H1 (cell line): ENCODE measurements around the gene B3GLCT. TPM values are rescaled to one million over a fixed set of nuclear protein-coding genes. Genes with fewer than 3 reads are reported as not detected.

Experiments
- CTCF ChIA-PET: fragments of 300-600 bp; sonication (Branson Sonifier 250); formaldehyde crosslinking; loops from one replicate; lab custom pipeline; 2021; ENCODE audit not compliant: partially characterized antibody; lab: Charles Lee
- POLR2A ChIA-PET: fragments of 300-600 bp; sonication (Branson Sonifier 250); formaldehyde crosslinking; loops from one replicate; lab custom pipeline; 2021; ENCODE audit warnings: inconsistent platforms; ENCODE audit not compliant: partially characterized antibody; lab: Charles Lee
- DNase-seq, 2 experiments: peaks; one replicate each; pipeline versions ENCODE4 v3.0.0 to v3.0.0-alpha.2; 2010 to 2022; ENCODE audit warnings: low spot score in 2 of 2, low read depth in 1 of 2, mixed read lengths in 1 of 2
- FAIRE-seq: peaks from 2 replicates; lab custom pipeline; 2011; peaks lifted over from hg19 to GRCh38; lab: Jason Lieb, UNC
- H2AFZ ChIP-seq: 2 replicates; pipeline ENCODE4 v1.8.1; 2012; ENCODE audit warnings: low read length, inconsistent platforms
- H2AK5ac ChIP-seq: 2 replicates; pipeline ENCODE4 v1.6.1; 2013; ENCODE audit warnings: low read depth, low read length
- H2BK120ac ChIP-seq: replicated peaks from 2 replicates; pipeline ENCODE3; 2013; ENCODE audit warnings: low read depth, low read length, inconsistent platforms
- H2BK12ac ChIP-seq: 2 replicates; pipeline ENCODE4 v1.6.1; 2013; ENCODE audit warnings: low read depth, low read length
- H2BK15ac ChIP-seq: 2 replicates; pipeline ENCODE4 v1.6.1; 2013; ENCODE audit warnings: low read length
- H2BK20ac ChIP-seq: 2 replicates; pipeline ENCODE4 v1.6.1; 2013; ENCODE audit warnings: low read length
- H2BK5ac ChIP-seq: 2 replicates; pipeline ENCODE4 v1.6.1; 2013; ENCODE audit warnings: low read depth, low read length
- H3K14ac ChIP-seq: 2 replicates; pipeline ENCODE4 v1.6.1; 2013; ENCODE audit warnings: inconsistent platforms; ENCODE audit not compliant: insufficient read length
- H3K18ac ChIP-seq: 2 replicates; pipeline ENCODE4 v1.6.1; 2013; ENCODE audit warnings: low read length; ENCODE audit errors: extremely low read depth
- H3K23ac ChIP-seq: 2 replicates; pipeline ENCODE4 v1.6.1; 2013; ENCODE audit warnings: inconsistent platforms; ENCODE audit not compliant: insufficient read length
- H3K23me2 ChIP-seq: 2 replicates; pipeline ENCODE4 v1.6.1; 2013; ENCODE audit warnings: low read depth, low read length
- H3K27ac ChIP-seq: 2 replicates; pipeline ENCODE4 v1.6.1; 2011; ENCODE audit warnings: low read depth, low read length, inconsistent platforms
- H3K27me3 ChIP-seq, 4 experiments: replicated peaks in 1 of 4; 1 replicate in 1 of 4; 2 replicates in 3 of 4; pipeline versions ENCODE4 v1.6.1 to v1.8.1; 2011 to 2013; ENCODE audit warnings: low read length in 3 of 4, mild to moderate bottlenecking in 3 of 4, inconsistent platforms in 2 of 4, mixed read lengths in 2 of 4, moderate library complexity in 1 of 4; ENCODE audit not compliant: control insufficient read depth in 3 of 4, insufficient read depth in 3 of 4; ENCODE audit errors: extremely low read depth in 1 of 4
- H3K36me3 ChIP-seq, 4 experiments: 2 replicates each; pipeline versions ENCODE4 v1.6.1 to v1.8.1; 2011 to 2013; ENCODE audit warnings: mild to moderate bottlenecking in 4 of 4, low read length in 3 of 4, moderate library complexity in 2 of 4, control low read depth in 1 of 4, inconsistent platforms in 1 of 4; ENCODE audit not compliant: insufficient read depth in 4 of 4, control insufficient read depth in 2 of 4
- H3K4ac ChIP-seq: replicated peaks from 2 replicates; pipeline ENCODE3; 2013; ENCODE audit warnings: low read length, low read depth, mixed read lengths, inconsistent platforms; ENCODE audit not compliant: insufficient read length
- H3K4me1 ChIP-seq, 4 experiments: replicated peaks in 1 of 4; 1 replicate in 1 of 4; 2 replicates in 3 of 4; pipeline versions ENCODE4 v1.6.1 to v1.8.1; 2011 to 2013; ENCODE audit warnings: low read length in 3 of 4, inconsistent platforms in 2 of 4, mixed read lengths in 1 of 4; ENCODE audit not compliant: insufficient read depth in 4 of 4, control insufficient read depth in 3 of 4
- H3K4me2 ChIP-seq, 2 experiments: 2 replicates each; pipeline versions ENCODE4 v1.6.1 to v1.8.1; 2011 to 2013; ENCODE audit warnings: low read depth in 2 of 2, low read length in 2 of 2, control low read depth in 1 of 2, inconsistent platforms in 1 of 2, mild to moderate bottlenecking in 1 of 2; ENCODE audit not compliant: insufficient read depth in 1 of 2
- H3K4me3 ChIP-seq, 4 experiments: fragments of 200-600, 300-600 bp in 1 of 4; sonication (generic), shearing (Covaris generic), sonication (Bioruptor Twin) in 1 of 4; 2 replicates each; pipeline versions ENCODE4 v1.5.1 to v1.8.1; 2011 to 2016; ENCODE audit warnings: low read length in 4 of 4, low read depth in 3 of 4, control low read depth in 2 of 4, inconsistent platforms in 2 of 4, mild to moderate bottlenecking in 2 of 4, mixed read lengths in 1 of 4, moderate library complexity in 1 of 4; ENCODE audit not compliant: insufficient read depth in 2 of 4; ENCODE audit errors: extremely low read depth in 1 of 4
- H3K56ac ChIP-seq: replicated peaks from 2 replicates; pipeline ENCODE3; 2013; ENCODE audit warnings: low read depth, mild to moderate bottlenecking, mixed read lengths, low read length, inconsistent platforms; ENCODE audit not compliant: insufficient read length
- H3K79me1 ChIP-seq: 2 replicates; pipeline ENCODE4 v1.6.1; 2013; ENCODE audit warnings: low read depth, low read length, control low read depth
- H3K79me2 ChIP-seq, 2 experiments: 2 replicates each; pipeline versions ENCODE4 v1.6.1 to v1.8.1; 2012 to 2013; ENCODE audit warnings: low read length in 2 of 2, mild to moderate bottlenecking in 2 of 2, inconsistent platforms in 1 of 2; ENCODE audit not compliant: insufficient read depth in 2 of 2, control insufficient read depth in 1 of 2
- H3K9ac ChIP-seq, 4 experiments: replicated peaks in 1 of 4; 1 replicate in 1 of 4; 2 replicates in 3 of 4; pipeline versions ENCODE4 v1.6.1 to v1.8.1; 2011 to 2013; ENCODE audit warnings: low read depth in 3 of 4, low read length in 3 of 4, control low read depth in 2 of 4, mild to moderate bottlenecking in 2 of 4, moderate library complexity in 2 of 4, inconsistent platforms in 1 of 4; ENCODE audit errors: extremely low read depth in 1 of 4
- H3K9me3 ChIP-seq, 2 experiments: 2 replicates each; pipeline versions ENCODE4 v1.6.1 to v1.8.1; 2012 to 2013; ENCODE audit warnings: mild to moderate bottlenecking in 2 of 2, moderate library complexity in 2 of 2, control low read depth in 1 of 2, inconsistent platforms in 1 of 2, low read depth in 1 of 2, low read length in 1 of 2, mixed read lengths in 1 of 2; ENCODE audit not compliant: insufficient read depth in 2 of 2
- H4K20me1 ChIP-seq, 2 experiments: replicated peaks in 1 of 2; 2 replicates each; pipeline versions ENCODE3 to v1.8.1; 2011 to 2013; ENCODE audit warnings: inconsistent platforms in 2 of 2, low read length in 2 of 2, mild to moderate bottlenecking in 1 of 2; ENCODE audit not compliant: insufficient read depth in 2 of 2, control insufficient read depth in 1 of 2
- H4K5ac ChIP-seq: 2 replicates; pipeline ENCODE4 v1.6.1; 2013; ENCODE audit warnings: low read length, low read depth, mixed read lengths, inconsistent platforms; ENCODE audit not compliant: insufficient read length
- H4K8ac ChIP-seq: 2 replicates; pipeline ENCODE4 v1.8.0; 2013; ENCODE audit warnings: mild to moderate bottlenecking, moderate library complexity, low read length, inconsistent platforms; ENCODE audit not compliant: insufficient read depth; ENCODE audit errors: extremely low read depth
- H4K91ac ChIP-seq: replicated peaks from 2 replicates; pipeline ENCODE3; 2013; ENCODE audit warnings: low read length, mixed read lengths, inconsistent platforms; ENCODE audit not compliant: insufficient read length
- ATF2 ChIP-seq: IDR thresholded peaks from 2 replicates; pipeline ENCODE4 v1.6.1; 2012; ENCODE audit warnings: low read length, inconsistent platforms
- ATF3 ChIP-seq: IDR thresholded peaks from 2 replicates; pipeline ENCODE4 v1.6.1; 2011; ENCODE audit warnings: low read depth, mild to moderate bottlenecking, low read length; ENCODE audit not compliant: insufficient read depth
- CHD1 ChIP-seq: IDR thresholded peaks from 2 replicates; pipeline ENCODE4 v1.6.1; 2012; ENCODE audit warnings: low read depth, low read length, improper control_type of control experiment
- CREB1 ChIP-seq: IDR thresholded peaks from 2 replicates; pipeline ENCODE4 v1.6.1; 2012; ENCODE audit warnings: inconsistent platforms
- JUND ChIP-seq: IDR thresholded peaks from 2 replicates; pipeline ENCODE4 v1.6.1; 2011; ENCODE audit warnings: mild to moderate bottlenecking, improper control_type of control experiment, low read length
- POLR2A ChIP-seq, 2 experiments: IDR thresholded peaks; 1 replicate in 1 of 2; 2 replicates in 1 of 2; pipeline ENCODE4 v1.6.1; 2011; ENCODE audit warnings: low read depth in 2 of 2, low read length in 2 of 2, mild to moderate bottlenecking in 2 of 2; ENCODE audit errors: control extremely low read depth in 1 of 2
- RAD21 ChIP-seq, 2 experiments: IDR thresholded peaks in 1 of 2; conservative IDR thresholded peaks in 1 of 2; 2 replicates each; pipeline ENCODE4 v1.6.1; 2011; ENCODE audit warnings: low read depth in 2 of 2, low read length in 2 of 2, improper control_type of control experiment in 1 of 2, inconsistent platforms in 1 of 2, mild to moderate bottlenecking in 1 of 2, moderate library complexity in 1 of 2
- SIN3A ChIP-seq, 2 experiments: IDR thresholded peaks in 1 of 2; conservative IDR thresholded peaks in 1 of 2; 2 replicates each; pipeline ENCODE4 v1.6.1; 2011 to 2012; ENCODE audit warnings: low read length in 2 of 2, improper control_type of control experiment in 1 of 2, low read depth in 1 of 2, mild to moderate bottlenecking in 1 of 2
- SIX5 ChIP-seq: IDR thresholded peaks from 2 replicates; pipeline ENCODE4 v1.6.1; 2011; ENCODE audit warnings: mild to moderate bottlenecking, low read depth, low read length
- SP1 ChIP-seq: IDR thresholded peaks from 2 replicates; pipeline ENCODE4 v1.6.1; 2011; ENCODE audit warnings: low read depth, low read length
- TEAD4 ChIP-seq: IDR thresholded peaks from 2 replicates; pipeline ENCODE4 v1.6.1; 2012; ENCODE audit warnings: low read depth, low read length, inconsistent platforms, mixed read lengths
- ZNF274 ChIP-seq: IDR thresholded peaks from 2 replicates; pipeline ENCODE4 v1.7.0; 2012; ENCODE audit warnings: low read length, borderline replicate concordance; ENCODE audit errors: extremely low read depth
- WGBS, 2 experiments: shearing (Covaris generic) in 1 of 2; methylation state at CpG; one replicate each; pipeline versions ENCODE4 v1.1.6 to v1.1.7; 2013 to 2015; ENCODE audit warnings: low lambda C conversion rate in 2 of 2, mixed read lengths in 2 of 2, inconsistent platforms in 1 of 2, low coverage in 1 of 2, missing lambda C conversion rate in 1 of 2; ENCODE audit not compliant: insufficient replicate concordance in 2 of 2, insufficient coverage in 1 of 2, insufficient read length in 1 of 2; ENCODE audit errors: extremely low coverage in 1 of 2, missing lambda C conversion rate in 1 of 2; 5-methylcytosine and 5-hydroxymethylcytosine counted together
- polyA plus RNA-seq, 7 experiments: library from polyadenylated mRNA; depleted of rRNA in 3 of 7; stranded (reverse) in 5 of 7; unstranded in 2 of 7; fragments of >200 nt in 5 of 7; fragments of 200-250 nt in 2 of 7; gene quantifications; 1 replicate in 5 of 7; 2 replicates in 1 of 7; 4 replicates in 1 of 7; pipeline versions ENCODE4 v1.2.1 to v1.2.3, GENCODE V29; 2011 to 2013; ENCODE audit warnings: missing spikeins in 2 of 7, mixed read lengths in 2 of 7
- total RNA-seq: library from RNA; stranded (reverse); fragmentation: NEBNext Ultra II Directional; extraction: Animal tissue kit (Norgen Biotek cat#: 25700); gene quantifications from 2 replicates; pipeline ENCODE4 v1.2.1, GENCODE V29; 2021

Gene B3GLCT
- total and polyA plus RNA-seq, 2 of the 8 experiments (the other 6 are each of a cell fraction or from before 2014, with no cell fraction given): 1.5 to 4.1 TPM

DNA sequence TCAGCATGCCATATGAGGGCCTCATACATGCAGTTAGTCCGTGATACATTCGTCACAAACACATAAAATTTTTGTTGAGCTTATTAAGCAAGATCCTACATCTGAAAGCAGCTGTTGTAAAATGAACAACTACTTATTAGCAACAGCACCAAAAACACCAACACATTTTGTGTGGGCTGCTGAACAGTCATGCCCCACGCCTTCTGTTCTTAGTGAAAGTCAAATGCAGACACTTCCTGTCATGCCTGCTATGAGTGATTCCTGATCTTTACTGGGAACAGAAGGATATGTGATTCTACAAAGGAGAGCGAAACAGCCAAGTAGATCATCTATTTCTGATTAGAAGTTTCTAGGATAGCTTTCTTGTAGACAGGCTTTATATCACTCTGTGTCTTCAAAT lies 4.2 kb upstream of the B3GLCT start:
- Histone ChIP-seq H4K5ac (no peak overlapping the region), H4K91ac (no peak overlapping the region), H3K23ac (no peak overlapping the region), H3K9me3 (no peaks in the 10 kb centered on the region), H3K27me3 (no peaks in the 10 kb centered on the region), H3K36me3 (no peaks in the 10 kb centered on the region), H3K79me2 (no peaks in the 10 kb centered on the region), H3K4me3 (no peak overlapping the region), H2AK5ac (no peak overlapping the region), H2BK120ac (no peak overlapping the region), H3K18ac (no peak overlapping the region), H3K23me2 (no peaks in the 10 kb centered on the region), H3K4me2 (no peak overlapping the region), H3K27ac (no peak overlapping the region), H3K4me1 (peaks cover 0 to 2% (median 0%) of the 10 kb centered on the region in 4 experiments; a peak in 2 of 7 replicates), H2AFZ (no peak overlapping the region), H4K20me1 (no peaks in the 10 kb centered on the region), H2BK12ac (no peak overlapping the region), H2BK20ac (no peak overlapping the region), H3K56ac (no peak overlapping the region), H3K14ac (no peak overlapping the region), H3K9ac (no peak overlapping the region), H2BK15ac (no peak overlapping the region), H4K8ac (no peak overlapping the region), H3K4ac (no peak overlapping the region), H2BK5ac (no peak overlapping the region), H3K79me1 (no peaks in the 10 kb centered on the region)
- DNase-seq: no peak
- ChIA-PET POLR2A (no interaction called here), CTCF (interaction anchor here (0.7 to 1.5 kb wide), 4 partner anchors 41 to 311 kb away, joined by 3 to 5 read pairs (median 4); no protein-coding TSS in a partner anchor)
- no peak for FAIRE-seq
- TF ChIP-seq TEAD4 (no peak), CREB1 (no peak), SIN3A (conservative IDR thresholded peaks at IDR 0.05 in 1 of 2, IDR thresholded peaks at IDR 0.05 in 1 of 2; ENCODE audit: low read depth in 1 of 2, low read length in 2 of 2) (no peak), ZNF274 (no peak), CHD1 (no peak), ATF2 (no peak), SP1 (no peak), JUND (no peak), POLR2A (IDR thresholded peaks at IDR 0.05; ENCODE audit: control extremely low read depth in 1 of 2, low read depth in 2 of 2, low read length in 2 of 2) (no peak), ATF3 (no peak), SIX5 (no peak), RAD21 (IDR thresholded peaks at IDR 0.05 in 1 of 2, conservative IDR thresholded peaks at IDR 0.05 in 1 of 2; ENCODE audit: low read depth in 2 of 2, low read length in 2 of 2) (no peak)
- WGBS, 2 experiments: 90% methylated on average over 4 of the region's 4 CpGs; no CpG with 5 or more reads in 1 of the 2 experiments
